HG03571 (cell line): ENCODE results near the gene ANXA6.
"Not testable (repeated sequence)": the region's sequence is repeated elsewhere in the genome, so short reads cannot be mapped to it uniquely, and the experiment has no call there.

Experiments used
- ATAC-seq: cut with Tn5 transposase; IDR thresholded peaks from one replicate; pipeline ENCODE4 v1.9.1; 2021; ENCODE audit not compliant: unreplicated experiment

The ANXA6 gene

DNA sequence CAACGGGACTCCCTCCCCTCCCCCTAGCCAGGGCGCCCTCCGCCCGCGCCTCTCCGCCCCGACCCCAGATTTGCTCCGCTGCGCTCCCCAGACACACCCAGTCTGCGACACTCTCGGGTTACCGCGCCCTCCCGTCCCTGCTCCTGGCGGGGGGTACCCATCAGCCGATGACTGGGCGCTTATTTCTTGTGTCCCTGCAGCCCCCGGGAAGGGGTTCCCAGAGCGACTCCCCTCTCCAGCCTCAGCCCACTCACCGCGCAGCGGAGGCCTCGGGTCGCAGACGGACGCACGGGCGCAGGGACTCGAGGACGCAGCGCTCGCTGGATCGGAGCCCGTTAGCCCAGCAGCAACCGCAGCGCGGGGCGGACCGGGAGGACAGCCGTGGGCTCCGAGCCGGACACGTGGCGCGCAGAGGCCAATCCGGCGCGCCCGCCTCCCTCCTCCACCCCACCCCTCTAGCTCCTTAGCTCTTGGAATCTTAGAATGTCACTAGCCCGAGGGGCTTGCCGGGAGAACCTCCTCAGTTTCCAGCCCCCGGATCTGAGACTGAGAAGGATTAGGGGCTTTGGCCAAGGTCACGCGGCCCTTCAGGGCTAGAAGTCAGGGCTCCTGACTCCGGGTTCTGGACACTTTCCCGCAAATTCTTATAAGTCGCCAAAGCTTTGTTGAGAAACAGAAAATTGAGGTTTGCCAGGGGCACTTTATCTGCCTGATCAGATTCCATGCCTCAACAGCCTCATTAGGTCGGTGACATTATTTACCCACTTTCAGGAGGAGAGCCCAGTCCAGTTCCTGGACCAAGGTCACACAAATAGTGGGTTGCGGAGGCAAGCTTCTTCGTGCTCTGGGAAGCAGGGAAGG, at the start of gene ANXA6:
TSS of gene ANXA6 (minus strand) at position 354 of the 861 bp plus-strand sequence. CDS start 9,878 bp downstream, outside the sequence.
- ATAC-seq = peak; percentile 49

DNA sequence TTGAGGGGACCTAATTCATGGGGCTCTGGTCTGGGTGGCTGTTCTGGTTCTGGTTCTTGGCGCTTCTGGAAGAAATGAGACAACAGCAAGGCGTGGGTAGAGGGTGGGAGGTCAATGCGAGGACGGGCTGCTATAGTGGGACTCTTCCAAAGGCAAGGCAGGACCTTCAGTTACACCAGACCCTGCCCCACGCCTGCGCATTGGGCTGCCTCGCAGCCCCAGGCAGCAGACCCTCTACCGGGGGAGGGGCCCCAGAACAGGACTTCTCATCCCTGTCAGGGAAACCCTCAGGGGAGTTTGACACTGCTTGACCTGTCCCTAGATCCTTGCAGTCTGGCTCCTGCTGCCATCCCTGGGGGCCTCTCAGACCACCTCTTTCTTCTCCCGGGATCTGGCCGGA, 47.8 kb upstream of the ANXA6 start:
- no peak for ATAC-seq

DNA sequence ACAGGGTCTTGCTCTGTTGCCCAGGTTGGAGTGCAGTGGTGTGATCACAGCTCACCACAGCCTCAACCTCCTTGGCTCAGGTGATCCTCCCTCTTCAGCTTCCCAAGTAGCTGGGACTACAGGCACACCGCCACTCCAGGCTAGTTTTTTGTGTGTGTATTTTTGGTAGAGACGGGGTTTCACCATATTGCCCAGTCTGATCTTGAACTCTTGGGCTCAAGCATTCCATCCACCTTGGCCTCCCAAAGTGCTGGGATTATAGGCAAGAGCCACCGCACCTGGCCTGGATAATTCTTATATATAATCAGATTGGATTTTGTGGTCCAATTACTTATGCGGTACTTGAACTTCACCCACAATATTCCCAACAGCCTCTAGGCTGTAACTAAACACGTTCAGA, 46.5 kb upstream of the ANXA6 start:
- no peak for ATAC-seq

DNA sequence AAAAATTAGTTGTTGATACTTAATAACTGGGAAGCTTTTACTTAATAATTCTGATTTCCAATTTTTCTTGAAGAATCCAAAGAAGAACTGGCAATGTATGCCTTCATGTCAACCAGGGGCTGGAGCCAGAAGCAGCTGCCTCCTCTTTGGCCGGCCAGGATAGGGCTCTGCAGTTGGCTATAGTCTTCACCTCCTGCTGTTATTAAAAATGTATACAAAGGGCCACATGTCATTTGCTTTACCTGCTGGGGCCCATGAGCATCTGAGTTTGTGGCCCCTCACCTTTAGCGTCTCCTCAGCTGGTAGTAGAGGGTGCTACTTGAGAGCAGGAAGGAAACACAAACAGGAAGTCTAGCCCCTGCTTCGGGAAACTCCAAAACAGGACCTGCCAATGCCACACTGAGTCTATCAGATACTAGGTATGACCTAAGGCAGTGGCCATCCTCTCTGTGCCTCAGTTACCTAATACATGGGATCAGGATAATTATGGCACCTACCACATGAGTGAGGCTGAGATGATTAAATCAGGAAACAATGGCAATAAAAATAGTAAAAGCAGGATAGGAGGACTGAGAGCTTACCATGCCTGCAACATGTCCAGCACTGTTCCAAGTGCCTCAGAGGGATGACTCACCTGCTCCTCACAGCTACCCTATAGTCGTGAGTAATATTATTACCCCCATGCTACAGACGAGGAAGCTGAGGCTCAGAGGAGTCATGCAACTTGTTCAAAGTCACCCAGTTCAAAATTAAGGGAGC, 45.0 kb upstream of the ANXA6 start:
- no peak for ATAC-seq

DNA sequence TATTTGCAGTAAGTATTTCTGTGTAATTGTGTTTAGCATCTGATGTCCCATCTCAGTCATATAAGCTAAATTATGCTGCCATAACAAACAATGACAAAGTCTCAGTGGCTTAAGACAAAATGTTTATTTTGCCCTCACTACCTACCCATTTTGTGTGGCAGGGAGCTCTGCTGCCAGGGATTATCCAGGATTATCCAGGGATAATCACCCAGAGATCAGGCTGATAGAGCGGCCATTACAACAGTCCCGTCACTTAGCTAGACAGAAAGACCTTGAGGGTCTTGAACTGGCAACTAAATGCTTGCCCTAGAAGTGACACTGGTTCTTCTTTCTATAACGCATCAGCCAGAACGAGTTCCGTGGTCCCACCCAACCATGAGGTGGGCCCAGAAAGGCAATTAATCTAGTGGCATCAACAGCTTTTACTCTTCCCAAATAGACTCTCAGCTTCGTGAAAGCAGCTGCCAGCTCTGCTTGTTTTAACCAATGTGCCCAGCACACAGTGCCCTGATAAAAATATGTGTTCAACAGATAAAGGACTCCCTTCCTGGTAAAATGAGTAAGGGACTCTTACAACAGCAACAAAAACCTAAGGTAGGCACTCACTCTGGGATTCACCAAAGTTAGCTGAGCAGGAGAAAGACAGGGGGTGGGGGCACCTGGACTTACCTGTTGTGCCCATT, 43.5 kb upstream of the ANXA6 start:
- ATAC-seq = no peak

DNA sequence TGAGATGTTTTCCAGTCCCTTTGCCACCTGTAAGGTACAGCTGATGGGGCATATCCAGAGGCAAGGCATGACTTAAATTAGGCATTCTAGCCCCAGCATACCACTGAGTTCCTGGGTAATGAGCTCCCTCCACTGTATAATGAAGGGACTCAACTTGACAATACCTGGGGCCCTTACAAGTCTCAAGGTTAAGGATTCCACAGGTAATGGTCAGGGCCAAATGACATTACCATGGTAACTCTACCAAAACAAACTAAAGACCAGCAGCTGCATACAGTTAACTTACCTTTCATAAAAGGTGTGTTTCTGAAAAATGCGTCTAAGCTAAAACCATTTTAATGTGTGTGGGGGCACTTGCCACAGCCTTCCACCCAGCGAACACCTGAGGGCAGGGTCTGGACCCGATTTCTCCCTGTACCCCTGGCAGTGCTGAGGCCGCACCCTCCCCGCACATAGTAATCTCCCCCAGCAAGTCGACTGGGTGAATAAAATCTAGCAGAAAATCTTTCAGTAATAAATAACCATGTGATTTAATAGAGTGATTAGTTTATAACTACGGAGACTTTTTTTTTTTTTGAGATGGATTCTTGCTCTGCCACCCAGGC, 42.1 kb upstream of the ANXA6 start:
- ATAC-seq = no peak

DNA sequence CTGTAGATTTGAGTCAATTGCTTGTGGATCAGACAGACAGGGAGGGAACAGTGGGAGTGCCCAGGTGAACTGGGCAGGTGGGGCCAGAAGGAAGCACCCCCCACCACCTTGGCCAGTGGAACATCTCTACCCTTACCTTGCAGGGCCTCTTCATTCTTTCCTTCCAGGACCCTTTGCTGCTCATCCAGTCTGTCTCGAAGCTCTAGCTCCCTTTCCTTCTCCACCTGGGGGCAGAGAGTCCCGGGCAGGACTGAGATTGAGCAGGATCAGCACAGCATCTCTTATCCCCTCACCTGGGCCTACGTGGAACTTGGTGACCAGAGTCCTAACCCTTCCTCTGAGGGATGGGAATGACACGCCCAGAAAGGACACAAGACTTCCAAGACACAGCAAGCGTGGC, 41.3 kb upstream of the ANXA6 start:
- no peak for ATAC-seq

DNA sequence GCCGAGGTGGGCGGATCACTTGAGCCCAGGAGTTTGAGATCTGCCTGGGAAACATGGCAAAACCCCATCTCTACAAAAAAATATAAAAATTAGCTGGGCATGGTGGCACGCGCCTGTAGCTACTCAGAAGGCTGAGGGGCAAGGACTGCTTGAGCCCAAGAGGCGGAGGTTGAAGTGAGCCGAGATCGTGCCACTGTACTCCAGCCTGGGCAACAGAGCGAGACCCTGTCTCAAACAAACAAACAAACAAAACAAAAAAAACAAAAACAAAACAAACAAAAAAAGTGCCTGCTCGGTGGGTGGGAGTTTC, 39.7 kb upstream of the ANXA6 start:
- not testable (repeated sequence) for ATAC-seq

DNA sequence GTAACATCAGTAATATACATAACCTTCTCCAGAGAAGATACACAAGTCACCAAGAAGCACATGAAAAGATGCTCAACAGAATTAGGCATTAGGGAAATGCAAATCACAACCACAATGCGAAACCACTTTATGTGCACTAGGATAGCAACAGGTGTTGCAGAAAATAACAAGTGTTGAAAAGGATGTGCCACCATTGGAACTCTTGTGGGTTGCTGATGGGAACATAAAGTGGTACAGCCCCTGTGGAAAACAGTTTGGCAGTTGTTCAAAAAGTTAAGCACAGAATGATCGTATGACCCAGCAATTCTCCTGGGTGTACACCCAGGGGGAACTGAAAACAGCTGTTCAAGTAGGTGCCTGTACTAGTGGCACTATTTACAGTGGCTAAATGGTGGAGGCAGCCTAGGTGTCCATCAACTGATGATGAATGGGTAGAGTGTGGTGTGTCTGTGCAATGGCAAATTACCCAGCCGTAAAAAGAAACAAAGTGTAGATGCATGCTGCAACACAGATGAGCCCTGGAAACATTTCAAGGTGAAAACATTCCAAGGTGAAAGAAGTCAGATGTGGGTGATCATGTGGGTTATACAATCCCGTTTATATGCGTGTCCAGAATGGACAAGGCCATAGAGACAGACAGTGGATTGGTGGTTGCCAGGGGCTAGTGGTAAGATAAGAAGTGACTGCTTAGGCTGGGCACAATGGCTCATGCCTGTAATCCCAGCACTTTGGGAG, 39.1 kb upstream of the ANXA6 start:
- ATAC-seq = peak; percentile 94

DNA sequence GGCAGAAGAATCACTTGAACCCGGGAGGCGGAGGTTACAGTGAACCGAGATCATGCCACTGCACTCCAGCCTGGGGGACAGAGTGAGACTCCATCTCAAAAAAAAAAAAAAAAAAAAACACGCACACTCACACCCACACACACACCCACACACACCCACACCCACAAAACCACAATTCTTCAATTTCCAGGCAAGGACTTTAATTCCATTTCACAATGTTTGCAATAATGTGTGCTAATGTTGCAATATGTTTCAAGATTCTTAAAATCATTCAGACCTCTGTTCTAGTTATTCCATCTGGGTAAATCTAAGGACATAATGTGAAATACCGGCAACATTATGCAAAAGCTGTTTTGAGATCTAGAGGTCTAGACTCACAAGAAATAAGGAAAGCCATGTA, 38.0 kb upstream of the ANXA6 start:
- ATAC-seq = no peak

DNA sequence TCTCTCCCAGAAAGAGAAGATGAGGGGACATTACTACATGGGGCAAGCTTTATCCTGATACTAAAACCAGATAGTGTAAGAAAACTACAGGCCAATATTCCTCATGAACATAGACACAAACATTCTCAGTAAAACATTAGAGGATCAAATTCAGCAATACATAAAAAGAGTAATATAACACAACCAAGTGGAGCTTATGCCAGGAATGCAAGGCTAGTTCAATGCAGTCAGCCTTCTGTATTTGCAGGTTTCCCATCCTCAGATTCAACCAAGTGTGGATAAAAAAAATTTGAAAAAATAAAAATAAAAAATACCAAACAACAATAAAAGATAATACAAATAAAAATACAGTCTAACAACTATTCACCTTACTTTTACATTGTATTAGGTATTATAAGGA, 35.0 kb upstream of the ANXA6 start:
- no peak for ATAC-seq

DNA sequence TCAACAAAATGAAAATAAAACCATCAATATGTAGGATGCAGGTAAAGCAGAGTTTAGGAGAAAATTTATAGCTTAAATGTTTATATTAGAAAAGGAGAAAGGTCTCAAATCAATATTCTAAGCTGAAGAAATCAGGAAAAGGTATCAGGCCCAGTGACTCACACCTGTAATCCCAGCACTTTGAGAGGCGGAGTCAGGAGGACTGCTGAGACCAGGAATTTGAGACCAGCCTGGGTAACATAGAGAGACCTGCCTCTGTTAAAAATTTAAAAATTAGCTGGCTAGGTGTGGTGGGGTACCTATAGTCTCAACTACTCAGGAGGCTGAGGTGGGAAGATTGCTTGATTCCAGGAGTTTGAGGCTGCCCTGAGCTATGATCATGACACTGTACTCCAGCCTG, 34.1 kb upstream of the ANXA6 start:
- ATAC-seq = no peak

DNA sequence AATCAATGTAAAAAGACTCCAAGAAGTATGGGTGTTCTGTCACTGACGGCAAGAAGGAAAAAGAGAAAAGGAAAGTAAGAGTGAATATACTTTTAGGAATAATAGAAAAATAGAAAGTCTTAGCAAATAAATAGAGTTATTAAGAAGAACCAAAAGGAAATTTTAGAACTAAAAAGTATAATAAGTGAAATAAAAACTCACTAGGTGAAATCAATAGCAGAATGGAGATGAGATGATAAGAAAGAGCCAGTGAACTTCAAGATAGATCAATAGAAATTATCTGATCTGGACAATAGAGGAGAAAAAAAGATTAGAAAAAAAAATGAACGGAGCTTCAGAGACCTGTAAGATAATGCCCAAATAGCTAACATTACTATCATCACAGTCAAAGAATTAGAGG, 31.6 kb upstream of the ANXA6 start:
- ATAC-seq = no peak

DNA sequence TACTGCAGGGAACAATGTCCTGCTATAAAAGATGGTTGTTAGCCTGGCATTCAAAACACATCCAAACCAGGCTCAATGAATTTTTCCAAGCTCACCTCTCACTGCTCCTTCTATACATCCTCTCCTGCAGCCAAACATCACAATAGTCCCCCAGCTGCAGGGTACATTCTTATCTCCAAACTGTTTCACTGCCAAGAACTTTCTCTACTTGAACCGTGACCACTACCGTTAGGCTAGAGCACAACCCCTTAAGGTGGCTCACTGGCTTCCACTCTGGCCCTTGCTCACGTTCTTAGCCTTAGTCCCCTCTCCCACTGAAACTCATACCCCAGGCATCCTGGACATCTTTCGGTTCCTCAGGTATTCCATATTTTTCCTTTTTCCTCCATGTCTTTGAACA, 29.0 kb upstream of the ANXA6 start:
- no peak for ATAC-seq

DNA sequence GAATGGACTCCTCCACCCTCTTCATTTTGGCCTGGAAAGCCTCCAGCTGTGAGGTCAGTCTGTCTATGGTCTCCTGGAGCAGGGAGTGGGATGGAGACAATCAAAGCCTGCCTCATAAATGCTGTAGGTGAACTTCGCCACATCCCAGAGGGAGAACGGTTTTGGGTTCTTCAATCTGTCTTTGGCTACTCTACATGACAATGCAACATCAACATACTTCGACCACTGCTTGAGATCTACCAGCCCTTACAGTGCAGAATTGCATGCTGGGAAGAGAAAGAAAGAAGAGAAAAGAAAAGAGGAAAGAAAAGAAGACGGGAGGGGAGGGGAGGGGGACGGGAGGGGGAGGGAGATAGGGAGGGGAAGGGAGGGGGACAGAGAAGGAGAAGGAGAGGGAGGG, 28.5 kb upstream of the ANXA6 start:
- no peak for ATAC-seq

DNA sequence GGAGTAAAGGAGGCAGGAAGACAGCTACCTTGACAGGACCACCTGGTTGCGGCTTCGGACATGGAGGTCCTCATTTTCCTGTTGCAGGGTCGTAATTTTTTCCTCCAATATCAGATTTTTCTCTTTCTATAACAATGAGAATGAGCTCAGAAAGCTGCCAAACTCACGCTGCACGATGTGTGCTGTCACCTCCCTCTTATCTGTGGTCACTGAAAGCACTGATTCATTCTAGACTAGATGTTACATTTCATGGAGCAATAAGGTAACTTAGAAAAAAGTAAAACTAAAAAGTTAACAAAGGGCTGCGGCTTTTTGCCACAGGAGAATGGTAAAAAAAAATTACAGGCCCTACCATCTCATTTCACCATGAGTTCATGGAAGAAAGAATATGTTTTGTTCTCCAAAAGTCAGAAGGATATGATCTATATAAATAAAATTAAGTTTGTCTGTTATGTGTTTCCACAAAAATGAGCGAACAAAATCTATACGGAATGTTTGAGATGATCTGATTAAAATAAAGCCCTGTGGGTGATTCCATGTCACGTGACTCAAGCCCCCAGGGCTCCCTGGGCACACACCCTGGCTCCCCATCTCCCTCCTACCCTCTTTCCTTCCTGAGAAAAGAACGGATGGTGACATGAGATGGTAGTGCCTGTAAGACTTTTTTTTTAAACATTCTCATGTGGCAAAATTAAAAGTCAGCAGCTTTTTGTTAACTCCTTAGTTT, 26.9 kb upstream of the ANXA6 start:
- ATAC-seq = no peak

DNA sequence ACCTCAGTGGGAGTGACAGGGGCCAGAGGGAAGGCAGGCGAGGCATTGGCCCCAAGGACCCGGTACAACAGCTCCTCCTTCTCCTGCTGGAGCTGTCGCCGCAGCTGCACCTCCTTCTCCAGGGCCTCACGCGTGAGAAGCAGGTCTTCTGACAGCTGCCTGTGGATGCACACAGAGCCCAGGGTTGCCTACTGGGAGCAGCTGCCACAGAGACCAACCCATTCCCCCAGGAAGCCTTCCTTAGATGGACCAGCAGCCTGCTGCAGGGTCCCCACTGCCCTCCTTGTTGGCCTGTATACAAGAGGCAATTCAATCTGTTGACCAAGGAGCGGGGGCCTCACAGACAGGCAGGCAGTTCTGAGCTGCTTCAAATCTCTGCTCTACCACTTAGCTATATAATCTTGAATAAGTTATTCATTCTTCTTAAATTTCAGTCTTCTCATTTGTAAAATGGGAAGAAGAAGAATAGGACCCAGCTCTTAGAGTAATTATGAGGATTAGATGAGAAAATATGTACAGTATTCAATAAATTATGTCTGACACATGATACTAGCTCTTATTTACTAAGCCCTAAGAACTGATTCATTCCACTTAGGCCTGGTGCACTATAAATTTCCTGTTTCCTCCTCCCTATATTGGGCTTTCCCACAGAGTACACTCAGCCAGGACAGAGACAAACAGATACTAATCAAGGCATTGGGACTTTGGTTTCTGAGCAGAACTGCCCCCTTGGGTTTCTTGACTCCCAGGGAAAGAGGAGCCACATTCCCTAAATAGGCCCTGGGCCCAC, 26.1 kb upstream of the ANXA6 start:
- no peak for ATAC-seq

DNA sequence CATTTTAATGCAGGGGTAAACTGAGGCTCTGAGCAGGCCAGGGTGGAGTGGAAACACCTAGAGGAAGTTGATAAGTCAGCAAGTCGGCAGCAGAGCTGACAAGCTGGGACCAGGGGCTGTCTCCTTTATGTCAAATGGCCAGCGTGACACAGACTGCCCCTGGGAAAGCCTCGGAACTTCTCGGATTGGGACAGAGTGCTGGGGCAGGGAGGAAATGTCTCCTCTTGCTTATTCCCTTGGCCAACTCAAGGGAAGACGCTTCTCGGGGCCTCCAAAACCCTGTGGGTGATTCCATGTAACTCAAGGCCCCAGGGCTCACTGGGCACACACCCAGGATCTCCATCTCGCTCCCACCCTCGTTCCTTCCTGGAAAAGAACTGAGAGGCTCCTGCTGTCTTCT, 25.4 kb upstream of the ANXA6 start:
- no peak for ATAC-seq

DNA sequence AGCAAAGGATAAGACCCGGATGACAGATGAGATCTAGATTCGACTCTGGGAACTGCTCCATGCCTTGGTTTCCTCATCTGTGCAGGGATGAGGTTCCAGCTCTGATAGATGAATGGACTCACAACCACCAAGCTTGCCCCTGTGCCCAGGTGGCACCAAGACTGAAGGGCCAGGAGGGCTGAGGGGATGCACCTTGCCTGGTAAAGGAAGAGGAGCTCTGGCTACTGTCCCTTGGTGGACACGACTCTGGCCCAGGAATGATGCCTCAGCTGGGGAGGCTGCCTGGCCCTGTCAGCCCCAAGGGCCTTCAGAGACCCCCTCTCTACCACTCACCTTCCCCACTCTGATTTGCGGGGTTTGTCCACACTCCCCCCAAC, 24.9 kb upstream of the ANXA6 start:
- ATAC-seq = no peak
